ENCODE measurements around the gene MYO5A.

Gene MYO5A

DNA sequence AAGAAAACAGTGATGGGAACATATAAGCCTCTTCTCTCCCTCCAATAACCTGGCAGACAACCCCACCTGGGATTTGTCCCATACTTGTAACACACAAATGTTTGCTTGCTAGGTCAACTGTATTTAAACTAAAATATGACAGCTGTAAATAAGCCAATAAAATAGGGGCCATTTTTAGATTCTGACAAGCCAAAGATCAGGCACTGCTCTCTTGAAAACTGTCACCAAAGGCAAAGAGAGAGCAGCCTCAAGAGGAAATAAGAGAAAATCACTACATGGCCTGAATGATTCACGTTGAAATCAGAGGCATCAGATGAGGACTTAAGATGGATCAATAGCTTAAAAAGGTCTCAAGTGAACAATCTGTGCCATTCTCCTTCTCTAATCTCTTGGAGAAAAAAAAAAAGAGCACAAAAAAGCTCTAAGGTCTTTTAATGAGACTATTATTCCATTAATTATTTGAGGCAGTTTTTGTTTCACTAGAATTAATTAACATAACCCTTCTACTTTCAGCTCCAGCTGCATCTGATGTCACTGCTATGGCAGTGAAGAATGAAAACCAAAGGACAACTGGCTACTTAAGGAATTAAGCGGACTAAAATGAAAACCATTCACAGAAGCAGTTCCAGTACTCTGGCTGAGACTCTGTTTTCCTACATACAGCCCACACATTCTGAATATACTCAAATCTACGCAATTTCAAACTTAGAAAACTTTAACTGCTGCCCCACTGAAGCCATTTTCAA is 19.0 kb downstream of the MYO5A start:
- Histone ChIP-seq H3K4me3 (ENCODE audit: low read depth, low read length) (no peak overlapping the region), H3K9me3 (ENCODE audit: control insufficient read depth, insufficient read depth, low read depth, low read length) (no peaks in the 10 kb centered on the region), H3K4me1 (ENCODE audit: control insufficient read depth, insufficient read depth, low read length) (peaks cover 9% of the 10 kb centered on the region; the same call in 1 of the 2 replicates), H3K36me3 (ENCODE audit: control insufficient read depth in 2 of 2, insufficient read depth in 1 of 2, low read length in 2 of 2) (no peaks in the 10 kb centered on the region), H3K27ac (ENCODE audit: extremely low read depth, low read depth, low read length) (no peak overlapping the region)
- TF ChIP-seq, protein P1, sequence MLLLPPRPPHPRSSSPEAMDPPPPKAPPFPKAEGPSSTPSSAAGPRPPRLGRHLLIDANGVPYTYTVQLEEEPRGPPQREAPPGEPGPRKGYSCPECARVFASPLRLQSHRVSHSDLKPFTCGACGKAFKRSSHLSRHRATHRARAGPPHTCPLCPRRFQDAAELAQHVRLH (tag by site-specific recombination; IDR thresholded peaks at IDR 0.05): no peak
- TF ChIP-seq, protein P2, sequence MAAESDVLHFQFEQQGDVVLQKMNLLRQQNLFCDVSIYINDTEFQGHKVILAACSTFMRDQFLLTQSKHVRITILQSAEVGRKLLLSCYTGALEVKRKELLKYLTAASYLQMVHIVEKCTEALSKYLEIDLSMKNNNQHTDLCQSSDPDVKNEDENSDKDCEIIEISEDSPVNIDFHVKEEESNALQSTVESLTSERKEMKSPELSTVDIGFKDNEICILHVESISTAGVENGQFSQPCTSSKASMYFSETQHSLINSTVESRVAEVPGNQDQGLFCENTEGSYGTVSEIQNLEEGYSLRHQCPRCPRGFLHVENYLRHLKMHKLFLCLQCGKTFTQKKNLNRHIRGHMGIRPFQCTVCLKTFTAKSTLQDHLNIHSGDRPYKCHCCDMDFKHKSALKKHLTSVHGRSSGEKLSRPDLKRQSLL (tag by site-specific recombination; IDR thresholded peaks at IDR 0.05): no peak
- TF ChIP-seq, protein P3, sequence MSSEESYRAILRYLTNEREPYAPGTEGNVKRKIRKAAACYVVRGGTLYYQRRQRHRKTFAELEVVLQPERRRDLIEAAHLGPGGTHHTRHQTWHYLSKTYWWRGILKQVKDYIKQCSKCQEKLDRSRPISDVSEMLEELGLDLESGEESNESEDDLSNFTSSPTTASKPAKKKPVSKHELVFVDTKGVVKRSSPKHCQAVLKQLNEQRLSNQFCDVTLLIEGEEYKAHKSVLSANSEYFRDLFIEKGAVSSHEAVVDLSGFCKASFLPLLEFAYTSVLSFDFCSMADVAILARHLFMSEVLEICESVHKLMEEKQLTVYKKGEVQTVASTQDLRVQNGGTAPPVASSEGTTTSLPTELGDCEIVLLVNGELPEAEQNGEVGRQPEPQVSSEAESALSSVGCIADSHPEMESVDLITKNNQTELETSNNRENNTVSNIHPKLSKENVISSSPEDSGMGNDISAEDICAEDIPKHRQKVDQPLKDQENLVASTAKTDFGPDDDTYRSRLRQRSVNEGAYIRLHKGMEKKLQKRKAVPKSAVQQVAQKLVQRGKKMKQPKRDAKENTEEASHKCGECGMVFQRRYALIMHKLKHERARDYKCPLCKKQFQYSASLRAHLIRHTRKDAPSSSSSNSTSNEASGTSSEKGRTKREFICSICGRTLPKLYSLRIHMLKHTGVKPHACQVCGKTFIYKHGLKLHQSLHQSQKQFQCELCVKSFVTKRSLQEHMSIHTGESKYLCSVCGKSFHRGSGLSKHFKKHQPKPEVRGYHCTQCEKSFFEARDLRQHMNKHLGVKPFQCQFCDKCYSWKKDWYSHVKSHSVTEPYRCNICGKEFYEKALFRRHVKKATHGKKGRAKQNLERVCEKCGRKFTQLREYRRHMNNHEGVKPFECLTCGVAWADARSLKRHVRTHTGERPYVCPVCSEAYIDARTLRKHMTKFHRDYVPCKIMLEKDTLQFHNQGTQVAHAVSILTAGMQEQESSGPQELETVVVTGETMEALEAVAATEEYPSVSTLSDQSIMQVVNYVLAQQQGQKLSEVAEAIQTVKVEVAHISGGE (tag by site-specific recombination; conservative IDR thresholded peaks at IDR 0.05; ENCODE audit: low read depth): no peak
- TF ChIP-seq SETDB1 (IDR thresholded peaks at IDR 0.05; ENCODE audit: insufficient read length, low read length) (no peak), ZNF677 (tag by site-specific recombination; IDR thresholded peaks at IDR 0.05) (no peak), HOXD13 (CRISPR knock-in tag; IDR thresholded peaks at IDR 0.05; ENCODE audit: borderline replicate concordance) (no peak), ZNF843 (tag by site-specific recombination; IDR thresholded peaks at IDR 0.05) (no peak), GLI2 (tag by site-specific recombination; IDR thresholded peaks at IDR 0.05; ENCODE audit: borderline replicate concordance, low read depth) (no peak), ZNF2 (tag by site-specific recombination; IDR thresholded peaks at IDR 0.05) (no peak), IKZF3 (tag by site-specific recombination; IDR thresholded peaks at IDR 0.05) (no peak), ZNF138 (tag by site-specific recombination; IDR thresholded peaks at IDR 0.05; ENCODE audit: borderline replicate concordance) (no peak), BCL11B (tag by site-specific recombination; IDR thresholded peaks at IDR 0.05; ENCODE audit: low read depth) (no peak), ZNF202 (tag by site-specific recombination; IDR thresholded peaks at IDR 0.05; ENCODE audit: borderline replicate concordance) (no peak), ZNF621 (tag by site-specific recombination; IDR thresholded peaks at IDR 0.05) (no peak), ZNF19 (tag by site-specific recombination; IDR thresholded peaks at IDR 0.05; ENCODE audit: low read depth) (no peak), ZNF529 (tag by site-specific recombination; IDR thresholded peaks at IDR 0.05; ENCODE audit: insufficient replicate concordance) (no peak)
- TF ChIP-seq, protein P4, sequence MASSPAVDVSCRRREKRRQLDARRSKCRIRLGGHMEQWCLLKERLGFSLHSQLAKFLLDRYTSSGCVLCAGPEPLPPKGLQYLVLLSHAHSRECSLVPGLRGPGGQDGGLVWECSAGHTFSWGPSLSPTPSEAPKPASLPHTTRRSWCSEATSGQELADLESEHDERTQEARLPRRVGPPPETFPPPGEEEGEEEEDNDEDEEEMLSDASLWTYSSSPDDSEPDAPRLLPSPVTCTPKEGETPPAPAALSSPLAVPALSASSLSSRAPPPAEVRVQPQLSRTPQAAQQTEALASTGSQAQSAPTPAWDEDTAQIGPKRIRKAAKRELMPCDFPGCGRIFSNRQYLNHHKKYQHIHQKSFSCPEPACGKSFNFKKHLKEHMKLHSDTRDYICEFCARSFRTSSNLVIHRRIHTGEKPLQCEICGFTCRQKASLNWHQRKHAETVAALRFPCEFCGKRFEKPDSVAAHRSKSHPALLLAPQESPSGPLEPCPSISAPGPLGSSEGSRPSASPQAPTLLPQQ (tag by site-specific recombination; IDR thresholded peaks at IDR 0.05): no peak
- CTCF ChIA-PET: no interaction called here
- POLR2A ChIA-PET: no interaction called here

DNA sequence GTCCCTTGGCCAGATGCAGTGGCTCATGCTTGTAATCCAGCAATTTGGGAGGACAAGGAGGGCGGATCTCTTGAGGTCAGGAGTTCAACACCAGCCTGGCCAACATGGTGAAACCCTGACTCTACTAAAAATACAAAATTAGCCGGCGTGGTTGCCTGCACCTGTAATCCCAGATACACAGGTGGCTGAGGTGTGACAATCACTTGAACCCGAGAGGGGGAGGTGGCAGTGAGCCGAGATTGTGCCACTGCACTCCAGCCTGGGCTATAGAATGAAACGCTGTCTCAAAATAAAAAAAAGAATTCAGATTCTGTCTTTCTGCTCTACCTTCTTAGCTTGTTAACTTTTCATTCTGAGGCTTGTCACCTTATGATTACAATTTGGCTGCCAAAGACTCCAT is 22.1 kb downstream of the MYO5A start:
- Histone ChIP-seq H3K4me3 (ENCODE audit: low read depth, low read length) (no peak overlapping the region), H3K27ac (ENCODE audit: extremely low read depth, low read depth, low read length) (no peak overlapping the region), H3K4me1 (ENCODE audit: control insufficient read depth, insufficient read depth, low read length) (peaks cover 9% of the 10 kb centered on the region; the same call in 1 of the 2 replicates), H3K9me3 (ENCODE audit: control insufficient read depth, insufficient read depth, low read depth, low read length) (no peaks in the 10 kb centered on the region), H3K36me3 (ENCODE audit: control insufficient read depth in 2 of 2, insufficient read depth in 1 of 2, low read length in 2 of 2) (no peaks in the 10 kb centered on the region)
- CTCF ChIA-PET: no interaction called here
- POLR2A ChIA-PET: interaction anchor here (0.7 kb wide), 2 partner anchors 17 to 22 kb away, joined by 3 to 5 read pairs; no protein-coding TSS in a partner anchor
- TF ChIP-seq, protein P5, sequence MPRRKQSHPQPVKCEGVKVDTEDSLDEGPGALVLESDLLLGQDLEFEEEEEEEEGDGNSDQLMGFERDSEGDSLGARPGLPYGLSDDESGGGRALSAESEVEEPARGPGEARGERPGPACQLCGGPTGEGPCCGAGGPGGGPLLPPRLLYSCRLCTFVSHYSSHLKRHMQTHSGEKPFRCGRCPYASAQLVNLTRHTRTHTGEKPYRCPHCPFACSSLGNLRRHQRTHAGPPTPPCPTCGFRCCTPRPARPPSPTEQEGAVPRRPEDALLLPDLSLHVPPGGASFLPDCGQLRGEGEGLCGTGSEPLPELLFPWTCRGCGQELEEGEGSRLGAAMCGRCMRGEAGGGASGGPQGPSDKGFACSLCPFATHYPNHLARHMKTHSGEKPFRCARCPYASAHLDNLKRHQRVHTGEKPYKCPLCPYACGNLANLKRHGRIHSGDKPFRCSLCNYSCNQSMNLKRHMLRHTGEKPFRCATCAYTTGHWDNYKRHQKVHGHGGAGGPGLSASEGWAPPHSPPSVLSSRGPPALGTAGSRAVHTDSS (tag by site-specific recombination; IDR thresholded peaks at IDR 0.05): no peak
- no peak for TF ChIP-seq ZNF561 (tag by site-specific recombination; IDR thresholded peaks at IDR 0.05; ENCODE audit: borderline replicate concordance)
- no peak for TF ChIP-seq GLI4 (tag by site-specific recombination; IDR thresholded peaks at IDR 0.05)
- TF ChIP-seq ZNF791 (tag by site-specific recombination; IDR thresholded peaks at IDR 0.05): no peak
- no peak for TF ChIP-seq PRDM10 (tag by site-specific recombination; IDR thresholded peaks at IDR 0.05)

All from HEK293 (cell line).